WTC11 (cell line): Measurements from ENCODE around the gene SGCD. TPM values are rescaled to one million over a fixed set of nuclear protein-coding genes. Genes with fewer than 3 reads are reported as not detected.

Source experiments
- ATAC-seq: fragments of 200-7000 bp; cut with Tn5 transposase; 2 replicates; pipeline ENCODE4 v1.10.0; 2021; ENCODE audit warnings: mild to moderate bottlenecking, moderate library complexity
- CTCF ChIA-PET: fragments of 300-600 bp; sonication (Branson Sonifier 250); formaldehyde crosslinking; loops from one replicate; lab custom pipeline; 2021; ENCODE audit warnings: antibody characterized with exemption; lab: Charles Lee
- POLR2A ChIA-PET: fragments of 350-600 bp; sonication (Branson Sonifier 250); formaldehyde crosslinking; loops from one replicate; lab custom pipeline; 2021; ENCODE audit warnings: antibody characterized with exemption; lab: Charles Lee
- DNase-seq: peaks from one replicate; pipeline ENCODE4 v3.0.0; 2021; ENCODE audit warnings: low spot score
- H3K27ac Mint-ChIP-seq: 2 replicates; pipeline ENCODE4 v1.8.0; 2021; ENCODE audit warnings: mixed read lengths
- H3K27me3 Mint-ChIP-seq: 2 replicates; pipeline ENCODE4 v1.8.0; 2021; ENCODE audit warnings: low read depth, mild to moderate bottlenecking, moderate library complexity, mixed read lengths
- H3K36me3 Mint-ChIP-seq: 2 replicates; pipeline ENCODE4 v1.8.0; 2021; ENCODE audit warnings: mixed read lengths
- H3K4me1 Mint-ChIP-seq: 2 replicates; pipeline ENCODE4 v1.8.0; 2022; ENCODE audit warnings: mixed read lengths
- H3K4me3 Mint-ChIP-seq: 2 replicates; pipeline ENCODE4 v1.8.0; 2021; ENCODE audit warnings: mild to moderate bottlenecking, moderate library complexity, mixed read lengths
- H3K9me3 Mint-ChIP-seq: 2 replicates; pipeline ENCODE4 v1.8.0; 2021; ENCODE audit warnings: mixed read lengths
- CBFB ChIP-seq: sonication (generic); formaldehyde crosslinking; IDR thresholded peaks from 2 replicates; pipeline ENCODE4 v1.8.1; 2022; ENCODE audit warnings: mild to moderate bottlenecking, low read depth, missing genetic modification reagents
- CREM ChIP-seq: sonication (generic); formaldehyde crosslinking; IDR thresholded peaks from 2 replicates; pipeline ENCODE4 v1.8.1; 2022; ENCODE audit warnings: mild to moderate bottlenecking, missing genetic modification reagents, moderate library complexity
- EMX1 ChIP-seq: fragments of 250-450 bp; sonication (Bioruptor Pico); IDR thresholded peaks from 2 replicates; pipeline ENCODE4 v1.8.0; 2021; ENCODE audit warnings: mild to moderate bottlenecking
- ETV6 ChIP-seq: sonication (generic); formaldehyde crosslinking; IDR thresholded peaks from 2 replicates; pipeline ENCODE4 v1.8.1; 2022; ENCODE audit warnings: mild to moderate bottlenecking, missing genetic modification reagents
- FOXK1 ChIP-seq: sonication (generic); formaldehyde crosslinking; IDR thresholded peaks from 2 replicates; pipeline ENCODE4 v1.8.0; 2022; ENCODE audit warnings: mild to moderate bottlenecking, moderate library complexity, missing genetic modification reagents
- HMGA2 ChIP-seq: fragments of 250-450 bp; sonication (Bioruptor Pico); IDR thresholded peaks from 2 replicates; pipeline ENCODE4 v1.4.0; 2021; ENCODE audit warnings: mild to moderate bottlenecking, moderate library complexity
- KAT7 ChIP-seq: sonication (generic); formaldehyde crosslinking; IDR thresholded peaks from 2 replicates; pipeline ENCODE4 v1.8.1; 2023; ENCODE audit warnings: missing genetic modification reagents, mild to moderate bottlenecking, borderline replicate concordance
- NR1H2 ChIP-seq: sonication (generic); formaldehyde crosslinking; IDR thresholded peaks from 2 replicates; pipeline ENCODE4 v1.9.0; 2021; ENCODE audit warnings: mild to moderate bottlenecking, moderate library complexity, missing genetic modification reagents
- PREB ChIP-seq: sonication (generic); formaldehyde crosslinking; IDR thresholded peaks from 2 replicates; pipeline ENCODE4 v1.8.1; 2022; ENCODE audit warnings: mild to moderate bottlenecking, missing genetic modification reagents, moderate library complexity, borderline replicate concordance
- SMAD3 ChIP-seq: sonication (generic); formaldehyde crosslinking; IDR thresholded peaks from 2 replicates; pipeline ENCODE4 v1.8.0; 2022; ENCODE audit warnings: missing genetic modification reagents, mild to moderate bottlenecking, borderline replicate concordance
- SMAD4 ChIP-seq: sonication (generic); formaldehyde crosslinking; IDR thresholded peaks from 2 replicates; pipeline ENCODE4 v1.8.0; 2022; ENCODE audit warnings: mild to moderate bottlenecking, missing genetic modification reagents
- ZNF121 ChIP-seq: sonication (generic); formaldehyde crosslinking; IDR thresholded peaks from 2 replicates; pipeline ENCODE4 v1.8.0; 2023; ENCODE audit warnings: missing genetic modification reagents
- ZNF232 ChIP-seq: sonication (generic); formaldehyde crosslinking; IDR thresholded peaks from 2 replicates; pipeline ENCODE4 v1.8.0; 2022; ENCODE audit warnings: mild to moderate bottlenecking, missing genetic modification reagents
- ZNF512 ChIP-seq: sonication (generic); formaldehyde crosslinking; IDR thresholded peaks from 2 replicates; pipeline ENCODE4 v1.8.1; 2022; ENCODE audit warnings: missing genetic modification reagents, borderline replicate concordance
- ZNF532 ChIP-seq: fragments of 250-450 bp; sonication (Bioruptor Pico); IDR thresholded peaks from 2 replicates; pipeline ENCODE4 v1.9.0; 2021; ENCODE audit warnings: mild to moderate bottlenecking, borderline replicate concordance
- ZSCAN18 ChIP-seq: fragments of 250-450 bp; sonication (Bioruptor Pico); IDR thresholded peaks from 2 replicates; pipeline ENCODE4 v2.1.2; 2022; ENCODE audit warnings: mild to moderate bottlenecking, moderate library complexity
- total RNA-seq: library from RNA; stranded (reverse); gene quantifications from 3 replicates; pipeline ENCODE4 v1.2.3, GENCODE V29; 2021

Gene SGCD
- total RNA-seq, 1 experiment from 2014 or later, result 0.33 TPM

- no peak for TF ChIP-seq ZNF512
- TF ChIP-seq HMGA2, result no peak
These were observed 294.8 kb downstream of the SGCD start (continued) for GRCh38 chr5:156621719-156622118.

- ATAC-seq, result no peak
- H3K4me1 Mint-ChIP-seq, result peaks cover 5% of the 10 kb centered on the region
- TF ChIP-seq KAT7 (CRISPR knock-in tag), result no peak
- TF ChIP-seq ZNF512, result no peak
- TF ChIP-seq EMX1 (CRISPR knock-in tag), result no peak
- no peak for TF ChIP-seq ZNF532 (CRISPR knock-in tag)
- TF ChIP-seq PREB (CRISPR knock-in tag), result no peak
- TF ChIP-seq FOXK1, result no peak
- no peak for TF ChIP-seq CREM (CRISPR knock-in tag)
- TF ChIP-seq SMAD3 (CRISPR knock-in tag), result no peak
- TF ChIP-seq NR1H2 (CRISPR knock-in tag), result no peak
- TF ChIP-seq ZNF232 (CRISPR knock-in tag), result no peak
- no peak for TF ChIP-seq CBFB
- no peak for TF ChIP-seq ZNF121 (CRISPR knock-in tag)
- no peak for TF ChIP-seq ETV6
- no peak for TF ChIP-seq ZSCAN18 (CRISPR knock-in tag)
- TF ChIP-seq SMAD4 (CRISPR knock-in tag), result no peak
- no peaks in the 10 kb centered on the region for H3K9me3 Mint-ChIP-seq
- H3K36me3 Mint-ChIP-seq, result no peaks in the 10 kb centered on the region
- ChIA-PET CTCF (no interaction called here), POLR2A (no interaction called here)
- H3K4me3 Mint-ChIP-seq, result no peak overlapping the region
- no peak overlapping the region for H3K27ac Mint-ChIP-seq
- no peaks in the 10 kb centered on the region for H3K27me3 Mint-ChIP-seq
- DNase-seq, result no peak
These were observed 296.5 kb downstream of the SGCD start for GRCh38 chr5:156623381-156624040.
